H1 (cell line): ENCODE measurements around the gene OR10T2. TPM values are rescaled to one million over a fixed set of nuclear protein-coding genes. Genes with fewer than 3 reads are reported as not detected.

Experiments used
- CTCF ChIA-PET: fragments of 300-600 bp; sonication (Branson Sonifier 250); formaldehyde crosslinking; loops from one replicate; lab custom pipeline; 2021; ENCODE audit not compliant: partially characterized antibody; lab: Charles Lee
- POLR2A ChIA-PET: fragments of 300-600 bp; sonication (Branson Sonifier 250); formaldehyde crosslinking; loops from one replicate; lab custom pipeline; 2021; ENCODE audit warnings: inconsistent platforms; ENCODE audit not compliant: partially characterized antibody; lab: Charles Lee
- DNase-seq, 2 experiments: peaks; one replicate each; pipeline versions ENCODE4 v3.0.0 to v3.0.0-alpha.2; 2010 to 2022; ENCODE audit warnings: low spot score in 2 of 2, low read depth in 1 of 2, mixed read lengths in 1 of 2
- FAIRE-seq: peaks from 2 replicates; lab custom pipeline; 2011; peaks lifted over from hg19 to GRCh38; lab: Jason Lieb, UNC
- H2AFZ ChIP-seq: 2 replicates; pipeline ENCODE4 v1.8.1; 2012; ENCODE audit warnings: low read length, inconsistent platforms
- H2AK5ac ChIP-seq: 2 replicates; pipeline ENCODE4 v1.6.1; 2013; ENCODE audit warnings: low read depth, low read length
- H2BK120ac ChIP-seq: replicated peaks from 2 replicates; pipeline ENCODE3; 2013; ENCODE audit warnings: low read depth, low read length, inconsistent platforms
- H2BK12ac ChIP-seq: 2 replicates; pipeline ENCODE4 v1.6.1; 2013; ENCODE audit warnings: low read depth, low read length
- H2BK15ac ChIP-seq: 2 replicates; pipeline ENCODE4 v1.6.1; 2013; ENCODE audit warnings: low read length
- H2BK20ac ChIP-seq: 2 replicates; pipeline ENCODE4 v1.6.1; 2013; ENCODE audit warnings: low read length
- H2BK5ac ChIP-seq: 2 replicates; pipeline ENCODE4 v1.6.1; 2013; ENCODE audit warnings: low read depth, low read length
- H3K14ac ChIP-seq: 2 replicates; pipeline ENCODE4 v1.6.1; 2013; ENCODE audit warnings: inconsistent platforms; ENCODE audit not compliant: insufficient read length
- H3K18ac ChIP-seq: 2 replicates; pipeline ENCODE4 v1.6.1; 2013; ENCODE audit warnings: low read length; ENCODE audit errors: extremely low read depth
- H3K23ac ChIP-seq: 2 replicates; pipeline ENCODE4 v1.6.1; 2013; ENCODE audit warnings: inconsistent platforms; ENCODE audit not compliant: insufficient read length
- H3K23me2 ChIP-seq: 2 replicates; pipeline ENCODE4 v1.6.1; 2013; ENCODE audit warnings: low read depth, low read length
- H3K27ac ChIP-seq: 2 replicates; pipeline ENCODE4 v1.6.1; 2011; ENCODE audit warnings: low read depth, low read length, inconsistent platforms
- H3K27me3 ChIP-seq, 4 experiments: replicated peaks in 1 of 4; 1 replicate in 1 of 4; 2 replicates in 3 of 4; pipeline versions ENCODE4 v1.6.1 to v1.8.1; 2011 to 2013; ENCODE audit warnings: low read length in 3 of 4, mild to moderate bottlenecking in 3 of 4, inconsistent platforms in 2 of 4, mixed read lengths in 2 of 4, moderate library complexity in 1 of 4; ENCODE audit not compliant: control insufficient read depth in 3 of 4, insufficient read depth in 3 of 4; ENCODE audit errors: extremely low read depth in 1 of 4
- H3K36me3 ChIP-seq, 4 experiments: 2 replicates each; pipeline versions ENCODE4 v1.6.1 to v1.8.1; 2011 to 2013; ENCODE audit warnings: mild to moderate bottlenecking in 4 of 4, low read length in 3 of 4, moderate library complexity in 2 of 4, control low read depth in 1 of 4, inconsistent platforms in 1 of 4; ENCODE audit not compliant: insufficient read depth in 4 of 4, control insufficient read depth in 2 of 4
- H3K4ac ChIP-seq: replicated peaks from 2 replicates; pipeline ENCODE3; 2013; ENCODE audit warnings: low read length, low read depth, mixed read lengths, inconsistent platforms; ENCODE audit not compliant: insufficient read length
- H3K4me1 ChIP-seq, 4 experiments: replicated peaks in 1 of 4; 1 replicate in 1 of 4; 2 replicates in 3 of 4; pipeline versions ENCODE4 v1.6.1 to v1.8.1; 2011 to 2013; ENCODE audit warnings: low read length in 3 of 4, inconsistent platforms in 2 of 4, mixed read lengths in 1 of 4; ENCODE audit not compliant: insufficient read depth in 4 of 4, control insufficient read depth in 3 of 4
- H3K4me2 ChIP-seq, 2 experiments: 2 replicates each; pipeline versions ENCODE4 v1.6.1 to v1.8.1; 2011 to 2013; ENCODE audit warnings: low read depth in 2 of 2, low read length in 2 of 2, control low read depth in 1 of 2, inconsistent platforms in 1 of 2, mild to moderate bottlenecking in 1 of 2; ENCODE audit not compliant: insufficient read depth in 1 of 2
- H3K4me3 ChIP-seq, 4 experiments: fragments of 200-600, 300-600 bp in 1 of 4; sonication (generic), shearing (Covaris generic), sonication (Bioruptor Twin) in 1 of 4; 2 replicates each; pipeline versions ENCODE4 v1.5.1 to v1.8.1; 2011 to 2016; ENCODE audit warnings: low read length in 4 of 4, low read depth in 3 of 4, control low read depth in 2 of 4, inconsistent platforms in 2 of 4, mild to moderate bottlenecking in 2 of 4, mixed read lengths in 1 of 4, moderate library complexity in 1 of 4; ENCODE audit not compliant: insufficient read depth in 2 of 4; ENCODE audit errors: extremely low read depth in 1 of 4
- H3K56ac ChIP-seq: replicated peaks from 2 replicates; pipeline ENCODE3; 2013; ENCODE audit warnings: low read depth, mild to moderate bottlenecking, mixed read lengths, low read length, inconsistent platforms; ENCODE audit not compliant: insufficient read length
- H3K79me1 ChIP-seq: 2 replicates; pipeline ENCODE4 v1.6.1; 2013; ENCODE audit warnings: low read depth, low read length, control low read depth
- H3K79me2 ChIP-seq, 2 experiments: 2 replicates each; pipeline versions ENCODE4 v1.6.1 to v1.8.1; 2012 to 2013; ENCODE audit warnings: low read length in 2 of 2, mild to moderate bottlenecking in 2 of 2, inconsistent platforms in 1 of 2; ENCODE audit not compliant: insufficient read depth in 2 of 2, control insufficient read depth in 1 of 2
- H3K9ac ChIP-seq, 4 experiments: replicated peaks in 1 of 4; 1 replicate in 1 of 4; 2 replicates in 3 of 4; pipeline versions ENCODE4 v1.6.1 to v1.8.1; 2011 to 2013; ENCODE audit warnings: low read depth in 3 of 4, low read length in 3 of 4, control low read depth in 2 of 4, mild to moderate bottlenecking in 2 of 4, moderate library complexity in 2 of 4, inconsistent platforms in 1 of 4; ENCODE audit errors: extremely low read depth in 1 of 4
- H3K9me3 ChIP-seq, 2 experiments: 2 replicates each; pipeline versions ENCODE4 v1.6.1 to v1.8.1; 2012 to 2013; ENCODE audit warnings: mild to moderate bottlenecking in 2 of 2, moderate library complexity in 2 of 2, control low read depth in 1 of 2, inconsistent platforms in 1 of 2, low read depth in 1 of 2, low read length in 1 of 2, mixed read lengths in 1 of 2; ENCODE audit not compliant: insufficient read depth in 2 of 2
- H4K20me1 ChIP-seq, 2 experiments: replicated peaks in 1 of 2; 2 replicates each; pipeline versions ENCODE3 to v1.8.1; 2011 to 2013; ENCODE audit warnings: inconsistent platforms in 2 of 2, low read length in 2 of 2, mild to moderate bottlenecking in 1 of 2; ENCODE audit not compliant: insufficient read depth in 2 of 2, control insufficient read depth in 1 of 2
- H4K5ac ChIP-seq: 2 replicates; pipeline ENCODE4 v1.6.1; 2013; ENCODE audit warnings: low read length, low read depth, mixed read lengths, inconsistent platforms; ENCODE audit not compliant: insufficient read length
- H4K8ac ChIP-seq: 2 replicates; pipeline ENCODE4 v1.8.0; 2013; ENCODE audit warnings: mild to moderate bottlenecking, moderate library complexity, low read length, inconsistent platforms; ENCODE audit not compliant: insufficient read depth; ENCODE audit errors: extremely low read depth
- H4K91ac ChIP-seq: replicated peaks from 2 replicates; pipeline ENCODE3; 2013; ENCODE audit warnings: low read length, mixed read lengths, inconsistent platforms; ENCODE audit not compliant: insufficient read length
- PHF8 ChIP-seq: fragments of 200-600 bp; sonication (generic); conservative IDR thresholded peaks from 2 replicates; pipeline ENCODE4 v1.7.1; 2012; ENCODE audit warnings: low read depth, mild to moderate bottlenecking, inconsistent platforms, low read length, moderate library complexity
- ZNF274 ChIP-seq: IDR thresholded peaks from 2 replicates; pipeline ENCODE4 v1.7.0; 2012; ENCODE audit warnings: low read length, borderline replicate concordance; ENCODE audit errors: extremely low read depth
- WGBS, 2 experiments: shearing (Covaris generic) in 1 of 2; methylation state at CpG; one replicate each; pipeline versions ENCODE4 v1.1.6 to v1.1.7; 2013 to 2015; ENCODE audit warnings: low lambda C conversion rate in 2 of 2, mixed read lengths in 2 of 2, inconsistent platforms in 1 of 2, low coverage in 1 of 2, missing lambda C conversion rate in 1 of 2; ENCODE audit not compliant: insufficient replicate concordance in 2 of 2, insufficient coverage in 1 of 2, insufficient read length in 1 of 2; ENCODE audit errors: extremely low coverage in 1 of 2, missing lambda C conversion rate in 1 of 2; 5-methylcytosine and 5-hydroxymethylcytosine counted together
- polyA plus RNA-seq, 7 experiments: library from polyadenylated mRNA; depleted of rRNA in 3 of 7; stranded (reverse) in 5 of 7; unstranded in 2 of 7; fragments of >200 nt in 5 of 7; fragments of 200-250 nt in 2 of 7; gene quantifications; 1 replicate in 5 of 7; 2 replicates in 1 of 7; 4 replicates in 1 of 7; pipeline versions ENCODE4 v1.2.1 to v1.2.3, GENCODE V29; 2011 to 2013; ENCODE audit warnings: missing spikeins in 2 of 7, mixed read lengths in 2 of 7
- total RNA-seq: library from RNA; stranded (reverse); fragmentation: NEBNext Ultra II Directional; extraction: Animal tissue kit (Norgen Biotek cat#: 25700); gene quantifications from 2 replicates; pipeline ENCODE4 v1.2.1, GENCODE V29; 2021

OR10T2 gene
- total and polyA plus RNA-seq, 2 of the 8 experiments (the other 6 are each of a cell fraction or from before 2014, with no cell fraction given), result not detected

DNA sequence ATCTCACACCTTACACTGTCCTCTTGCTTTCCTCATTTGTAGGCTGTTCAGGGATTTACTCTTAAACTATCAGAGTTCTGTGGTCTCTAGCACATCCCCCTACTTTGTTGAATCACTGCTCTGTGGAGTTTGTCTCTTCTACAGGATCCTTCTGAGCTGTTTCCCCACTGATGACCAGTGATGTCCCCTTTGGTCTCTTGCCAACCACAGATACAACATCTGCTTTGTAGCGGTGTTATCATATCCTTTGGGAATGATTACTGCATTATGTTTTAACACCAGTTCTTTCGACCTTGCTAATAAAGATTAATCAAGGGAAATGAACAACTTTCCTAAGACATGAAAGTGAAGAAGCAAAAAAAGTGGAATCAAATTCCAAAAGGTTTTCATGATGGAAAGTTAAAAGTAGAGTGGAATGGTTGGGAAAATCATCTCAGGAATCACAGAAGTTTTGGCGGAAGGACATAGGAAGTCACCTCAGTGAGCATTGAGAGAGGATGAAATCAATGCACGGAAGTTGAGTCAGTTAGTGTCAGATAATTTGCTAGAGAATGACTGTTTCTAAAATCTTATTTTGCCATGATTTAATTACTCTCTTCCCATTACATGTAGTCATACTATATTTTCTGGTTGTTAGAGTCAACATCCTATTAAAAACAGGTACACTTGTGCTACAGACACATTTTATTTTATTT is 15.5 kb upstream of the OR10T2 start:
- Histone ChIP-seq H3K9ac (no peak overlapping the region), H2BK12ac (no peak overlapping the region; the same call in 1 of the 2 replicates), H3K23ac (no peak overlapping the region), H3K36me3 (no peaks in the 10 kb centered on the region), H2AK5ac (no peak overlapping the region), H3K14ac (no peak overlapping the region), H3K27ac (no peak overlapping the region), H3K27me3 (no peaks in the 10 kb centered on the region), H3K4me3 (no peak overlapping the region), H2AFZ (0 out of 2 replicates have a peak overlapping the region, but pooled peaks have one; percentile 42), H2BK15ac (no peak overlapping the region), H3K9me3 (no peaks in the 10 kb centered on the region), H2BK120ac (no peak overlapping the region), H3K23me2 (no peaks in the 10 kb centered on the region), H3K79me2 (no peaks in the 10 kb centered on the region), H4K5ac (no peak overlapping the region), H3K56ac (no peak overlapping the region), H3K4me2 (no peak overlapping the region), H4K8ac (no peak overlapping the region), H2BK5ac (no peak overlapping the region), H4K91ac (no peak overlapping the region), H4K20me1 (no peaks in the 10 kb centered on the region), H3K4ac (no peak overlapping the region), H3K4me1 (peaks cover 0 to 2% (median 0%) of the 10 kb centered on the region in 4 experiments; a peak in 1 of 7 replicates), H3K79me1 (no peaks in the 10 kb centered on the region), H2BK20ac (no peak overlapping the region), H3K18ac (no peak overlapping the region)
- CTCF ChIA-PET, result interaction anchor here (1.7 kb wide), 1 partner anchor 12 kb away, joined by 5 read pairs; no protein-coding TSS in a partner anchor
- DNase-seq (no peak), FAIRE-seq (no peak)
- TF ChIP-seq ZNF274, result no peak
- no peak for TF ChIP-seq PHF8
- POLR2A ChIA-PET, result no interaction called here
- WGBS, 2 experiments, result 97% methylated on average over 4 of the region's 4 CpGs; no CpG with 5 or more reads in 1 of the 2 experiments
